Inflammatory macrophage treated with lipopolysaccharide for 4 hours (primary cell): ENCODE measurements around the gene COLEC11.
A peak's percentile ranks its signal among the peaks of the same experiment; 100 is the strongest.
"Not testable (repeated sequence)": the region's sequence is repeated elsewhere in the genome, so short reads cannot be mapped to it uniquely, and the experiment has no call there.

Experiments used
- DNase-seq: peaks from one replicate; pipeline ENCODE4 v3.0.0-alpha.2; 2020

Gene COLEC11

GRCh38 chr2:3606370-3607201 is 11.7 kb downstream of the COLEC11 start:
- no peak for DNase-seq

- DNase-seq, result no peak
Observed at GRCh38 chr2:3608373-3609278, 13.7 kb downstream of the COLEC11 start.

- not testable (repeated sequence) for DNase-seq
Observed at GRCh38 chr2:3609279-3609673, 14.4 kb downstream of the COLEC11 start.

GRCh38 chr2:3610415-3610814 is 15.5 kb downstream of the COLEC11 start:
- no peak for DNase-seq

GRCh38 chr2:3610881-3611505 is 16.1 kb downstream of the COLEC11 start:
- no peak for DNase-seq

GRCh38 chr2:3611589-3611988 is 16.7 kb downstream of the COLEC11 start:
- DNase-seq, result no peak

GRCh38 chr2:3612639-3613523 is 18.0 kb downstream of the COLEC11 start:
- DNase-seq, result no peak

- DNase-seq, result no peak
Observed at GRCh38 chr2:3613524-3613905, 18.6 kb downstream of the COLEC11 start.

- DNase-seq, result not testable (repeated sequence)
Observed at GRCh38 chr2:3614743-3615142, 19.8 kb downstream of the COLEC11 start.

- not testable (repeated sequence) for DNase-seq
Observed at GRCh38 chr2:3615541-3616200, 20.8 kb downstream of the COLEC11 start.

- not testable (repeated sequence) for DNase-seq
Observed at GRCh38 chr2:3616435-3617197, 21.7 kb downstream of the COLEC11 start.

- DNase-seq, result no peak
Observed at GRCh38 chr2:3617198-3617890, 22.4 kb downstream of the COLEC11 start.

- no peak for DNase-seq
Observed at GRCh38 chr2:3618367-3618766, 23.5 kb downstream of the COLEC11 start.

- no peak for DNase-seq
Observed at GRCh38 chr2:3619033-3619432, 24.1 kb downstream of the COLEC11 start.

- not testable (repeated sequence) for DNase-seq
Observed at GRCh38 chr2:3619661-3620060, 24.7 kb downstream of the COLEC11 start.

- DNase-seq, result no peak
Observed at GRCh38 chr2:3620834-3621233, 25.9 kb downstream of the COLEC11 start.

GRCh38 chr2:3622967-3623366 is 28.1 kb downstream of the COLEC11 start:
- no peak for DNase-seq

GRCh38 chr2:3624059-3624794 is 29.3 kb downstream of the COLEC11 start:
- DNase-seq, result peak; percentile 36

- DNase-seq, result no peak
Observed at GRCh38 chr2:3625186-3625585, 30.3 kb downstream of the COLEC11 start.
